Temporal lobe (tissue), 2 donors: Measurements from ENCODE around the gene C12orf57. TPM values are rescaled to one million over a fixed set of nuclear protein-coding genes. Genes with fewer than 3 reads are reported as not detected.

ENCODE experiments used
- small RNA-seq: library from RNA; depleted of rRNA; stranded (forward); fragments of <200 nt; gene quantifications from one replicate; pipeline ENCODE3, GENCODE V24; 2014; ENCODE audit warnings: low replicate concordance
- total RNA-seq: library from RNA; depleted of rRNA; stranded (reverse); fragments of >200 nt; gene quantifications from one replicate; pipeline ENCODE4 v1.2.3, GENCODE V29; 2014

Gene C12orf57
- total RNA-seq, 1 donor from 2014 or later, result 276 TPM

Small RNA genes lying within 50 kb of the gene (small RNA-seq; reads per million reads assigned to genes)
- gene MIR141, result 1.6 reads per million, percentile 84 among the genes with 10 or more reads in this experiment
- gene MIR200C, result 0.11 reads per million
- gene RNU7-1, result not detected
- 0.67 reads per million, percentile 62 among the genes with 10 or more reads in this experiment for gene SCARNA12

Other genes starting within 250 kb of the C12orf57 start
- gene PIANP, start 243.2 kb upstream of the C12orf57 start, total RNA-seq, result 3.4 TPM
- gene COPS7A, start 220.0 kb upstream of the C12orf57 start, total RNA-seq, result 19.4 TPM
- 102 TPM for gene MLF2, start 190.9 kb upstream of the C12orf57 start, total RNA-seq
- gene PTMS, start 177.7 kb upstream of the C12orf57 start, total RNA-seq, result 93.7 TPM
- gene LAG3, start 171.5 kb upstream of the C12orf57 start, total RNA-seq, result not detected
- gene CD4, start 154.5 kb upstream of the C12orf57 start, total RNA-seq, result 2.2 TPM
- 52.6 TPM for gene GPR162, start 122.2 kb upstream of the C12orf57 start, total RNA-seq
- 10.8 TPM for gene P3H3, start 115.6 kb upstream of the C12orf57 start, total RNA-seq
- 0.74 TPM for gene GNB3, start 103.1 kb upstream of the C12orf57 start, total RNA-seq
- 2.7 TPM for gene CDCA3, start 92.7 kb upstream of the C12orf57 start, total RNA-seq
- 57.8 TPM for gene USP5, start 91.9 kb upstream of the C12orf57 start, total RNA-seq
- 169 TPM for gene TPI1, start 76.5 kb upstream of the C12orf57 start, total RNA-seq
- gene SPSB2, start 70.7 kb upstream of the C12orf57 start, total RNA-seq, result 2.5 TPM
- gene LRRC23, start 39.2 kb upstream of the C12orf57 start, total RNA-seq, result 7.1 TPM
- 164 TPM for gene ENO2, start 29.4 kb upstream of the C12orf57 start, total RNA-seq
- 34.2 TPM for gene ATN1, start 16.1 kb upstream of the C12orf57 start, total RNA-seq
- gene RNU7-1, start 206 bp upstream of the C12orf57 start, total RNA-seq, result not detected
- 2.5 TPM for gene PTPN6, start 7.3 kb downstream of the C12orf57 start, total RNA-seq
- gene PHB2, start 26.6 kb downstream of the C12orf57 start, total RNA-seq, result 117 TPM
- 19.9 TPM for gene EMG1, start 26.9 kb downstream of the C12orf57 start, total RNA-seq
- gene LPCAT3, start 74.5 kb downstream of the C12orf57 start, total RNA-seq, result 6.6 TPM
- gene C1S, start 116.7 kb downstream of the C12orf57 start, total RNA-seq, result 11.3 TPM
- gene C1R, start 148.4 kb downstream of the C12orf57 start, total RNA-seq, result 4.4 TPM
- 5.9 TPM for gene C1RL, start 165.2 kb downstream of the C12orf57 start, total RNA-seq
- 0.25 TPM for gene RBP5, start 184.9 kb downstream of the C12orf57 start, total RNA-seq
- gene CLSTN3, start 186.3 kb downstream of the C12orf57 start, total RNA-seq, result 72.3 TPM
- 58.3 TPM for gene PEX5, start 245.7 kb downstream of the C12orf57 start, total RNA-seq